CD4-positive, alpha-beta T cell treated with Interleukin-10 for 1 hour (primary cell): ENCODE data around the gene CABS1.

ENCODE experiments used
- DNase-seq: peaks from one replicate; pipeline ENCODE4 v3.0.0-alpha.2; 2020

The CABS1 gene

DNA sequence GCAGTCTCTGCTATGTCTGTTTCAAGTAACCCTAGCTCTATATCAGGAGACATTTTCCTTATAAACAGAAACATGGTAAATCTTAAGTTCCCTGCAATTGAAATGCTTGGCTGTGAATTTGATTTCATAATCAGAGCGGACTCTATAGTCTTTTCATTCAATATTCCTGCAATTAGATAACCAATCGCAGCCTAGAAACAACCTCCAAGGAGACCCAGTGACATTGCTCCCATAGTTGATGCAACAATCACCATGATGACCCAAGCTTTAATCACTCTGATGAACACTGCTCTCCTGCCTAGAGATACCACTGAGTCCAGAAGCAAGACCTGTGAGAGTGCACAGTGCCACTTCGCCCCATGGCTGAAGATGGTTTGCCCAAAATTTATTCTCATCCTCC lies at the start of gene CABS1:
Gene CABS1, plus strand, starts transcription at position 301 of the 400 bp plus-strand sequence. Its CDS starts 59 bp downstream, at position 360.
- DNase-seq, result no peak

GRCh38 chr4:70288651-70289050 lies 46.1 kb upstream of the CABS1 start:
- DNase-seq, result no peak

GRCh38 chr4:70291341-70291740 lies 43.4 kb upstream of the CABS1 start:
- DNase-seq, result no peak

- DNase-seq, result no peak
These were observed 37.2 kb upstream of the CABS1 start for GRCh38 chr4:70297576-70297975.

- no peak for DNase-seq
These were observed 36.7 kb upstream of the CABS1 start for GRCh38 chr4:70298051-70298450.

DNA sequence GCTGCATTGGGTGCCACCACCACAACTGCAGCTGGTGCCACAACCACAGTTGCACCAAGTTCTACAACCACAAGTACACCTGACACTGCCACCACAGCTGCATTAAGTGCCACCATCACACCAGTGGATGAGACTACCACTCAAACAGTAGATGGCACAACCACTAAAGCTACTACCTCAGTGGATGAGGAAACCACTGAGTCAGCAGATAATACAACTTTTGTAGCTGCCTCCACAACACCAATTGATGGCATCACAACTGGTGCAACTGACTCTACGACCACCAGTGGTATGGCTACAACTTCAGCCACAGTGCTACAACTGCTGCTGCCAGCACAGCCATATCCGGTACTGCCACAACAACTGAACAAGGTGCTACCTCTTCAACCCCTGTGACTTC lies 35.1 kb upstream of the CABS1 start:
- no peak for DNase-seq

- DNase-seq, result no peak
These were observed 34.6 kb upstream of the CABS1 start for GRCh38 chr4:70300215-70300614.

GRCh38 chr4:70303090-70303489 lies 31.7 kb upstream of the CABS1 start:
- no peak for DNase-seq

DNA sequence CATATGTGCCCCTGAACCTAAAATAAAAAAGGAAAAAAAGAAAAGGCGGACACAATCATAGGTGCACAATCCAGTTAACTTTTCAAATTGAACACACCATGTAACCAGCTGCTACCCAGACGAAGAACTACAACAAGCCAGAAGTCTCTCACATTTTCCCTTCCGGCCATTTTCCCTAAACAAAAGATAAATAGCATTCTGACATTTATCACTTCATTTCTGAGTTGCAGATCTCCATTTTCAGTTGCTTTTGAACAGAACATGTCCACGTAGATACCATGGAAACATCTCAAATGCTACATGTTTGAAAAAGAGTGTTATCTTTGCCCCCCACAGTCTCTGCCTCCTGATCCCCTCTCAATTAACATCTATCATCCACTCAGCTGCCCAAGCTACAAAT lies 29.2 kb upstream of the CABS1 start:
- no peak for DNase-seq

GRCh38 chr4:70306076-70306475 lies 28.7 kb upstream of the CABS1 start:
- DNase-seq, result no peak

DNA sequence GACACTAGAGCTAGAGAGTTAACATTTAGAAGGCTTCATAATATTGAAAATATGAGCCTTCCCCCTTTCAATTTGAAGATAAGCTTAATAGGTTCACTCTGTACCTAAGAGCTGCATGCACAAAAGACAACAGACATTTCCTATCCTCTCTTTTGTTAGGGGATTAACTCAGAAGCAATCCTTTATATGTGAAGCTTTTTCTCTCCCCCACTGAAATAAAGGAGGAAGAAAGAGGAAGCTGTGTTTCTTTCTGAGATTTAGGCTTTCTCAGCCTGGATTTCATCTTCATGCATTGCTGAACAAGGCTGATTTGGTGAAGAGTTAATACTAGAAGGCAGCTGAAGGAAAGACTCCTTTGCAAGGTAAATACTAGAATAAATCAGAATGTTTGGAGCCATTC lies 21.0 kb upstream of the CABS1 start:
- no peak for DNase-seq

GRCh38 chr4:70315928-70316327 lies 18.9 kb upstream of the CABS1 start:
- DNase-seq, result no peak

DNA sequence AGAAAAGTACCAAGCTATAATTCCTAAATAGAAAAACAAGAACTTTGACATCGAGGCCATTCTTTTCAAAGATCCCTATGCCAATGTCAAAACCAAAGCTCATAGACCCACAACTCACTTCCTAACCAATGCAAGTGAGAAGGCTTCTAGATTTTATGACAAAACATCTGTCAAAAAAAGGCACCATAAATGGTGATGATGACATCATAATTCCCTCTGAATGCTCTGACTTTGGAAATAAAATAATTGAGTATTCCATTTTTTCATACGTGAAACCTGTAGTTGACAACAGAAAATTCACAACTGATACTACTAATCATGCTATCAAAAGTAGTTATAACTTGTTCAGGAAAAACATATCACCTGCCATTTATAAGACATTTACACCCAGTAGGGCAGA lies 8.7 kb upstream of the CABS1 start:
- no peak for DNase-seq

- DNase-seq, result no peak
These were observed 1.3 kb downstream of the CABS1 start for GRCh38 chr4:70336043-70336442.

GRCh38 chr4:70337886-70338420 lies 3.2 kb downstream of the CABS1 start:
- no peak for DNase-seq

GRCh38 chr4:70356185-70356584 lies 21.4 kb downstream of the CABS1 start:
- no peak for DNase-seq

DNA sequence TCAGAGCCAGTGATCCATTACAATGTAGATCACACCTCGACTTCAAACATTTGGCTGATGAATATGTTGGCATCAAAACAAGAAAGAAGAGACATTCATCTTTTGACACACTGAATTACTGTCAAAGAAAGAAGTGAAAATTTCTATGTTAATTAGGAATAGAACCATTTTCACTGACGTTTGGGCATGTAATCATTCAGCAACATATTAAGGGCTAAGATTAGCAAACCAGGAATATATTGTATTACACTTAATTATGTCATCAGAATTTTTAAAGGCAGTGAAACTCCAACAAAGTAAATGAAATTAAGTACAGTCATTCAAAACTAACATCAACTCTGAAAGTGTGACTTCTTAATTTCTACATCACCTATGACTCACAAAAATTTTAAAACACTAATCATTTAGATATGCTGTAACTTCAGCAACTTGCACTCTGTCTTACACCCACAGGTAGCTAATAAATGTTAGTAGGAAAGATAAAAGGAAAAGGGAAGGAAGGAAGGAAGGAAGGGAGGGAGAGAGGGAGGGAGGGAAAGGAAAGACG lies 24.4 kb downstream of the CABS1 start:
- no peak for DNase-seq

GRCh38 chr4:70360460-70360859 lies 25.7 kb downstream of the CABS1 start, which contains the start of gene SMR3A:
TSS of gene SMR3A (plus strand) at chr4:70360760. CDS start at chr4:70362116, 1,356 bp downstream.
- DNase-seq, result no peak

DNA sequence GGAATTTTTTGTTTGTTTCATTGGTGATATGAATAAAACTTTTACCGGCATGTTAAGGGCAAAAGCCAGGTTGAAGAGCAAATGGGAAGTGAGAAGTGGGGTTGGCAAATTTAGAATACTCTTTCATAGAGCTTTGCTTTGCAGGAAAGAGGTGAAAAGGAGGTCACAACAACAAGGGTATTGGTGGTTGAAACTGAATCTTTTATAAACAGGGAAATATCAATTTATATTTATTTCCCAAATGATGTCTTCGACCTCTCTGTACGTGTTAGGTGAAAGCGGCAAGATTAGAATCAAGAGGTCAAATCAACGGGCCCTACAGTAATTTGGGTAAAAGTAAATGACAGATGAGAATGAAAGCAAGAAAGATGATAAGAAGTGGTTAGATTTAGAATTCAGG lies 29.2 kb downstream of the CABS1 start:
- no peak for DNase-seq

DNA sequence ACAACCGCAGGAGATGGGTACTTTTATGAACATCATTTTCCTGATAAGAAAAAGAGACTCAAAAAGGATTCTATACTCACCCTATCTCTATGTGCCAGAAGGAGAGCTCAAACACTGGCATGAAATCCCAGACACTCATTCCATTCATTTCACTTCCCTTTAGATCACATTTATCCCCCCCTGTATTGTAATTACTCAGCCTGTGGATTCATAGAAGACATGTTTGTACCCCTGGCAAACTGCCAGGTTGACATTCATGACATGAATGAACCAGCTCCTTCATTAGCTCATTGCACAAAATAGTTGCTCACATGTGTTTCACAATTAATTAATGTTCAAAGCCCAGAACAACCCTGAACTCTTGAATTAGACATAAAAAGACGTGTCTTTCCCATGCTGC lies 30.7 kb downstream of the CABS1 start:
- no peak for DNase-seq

DNA sequence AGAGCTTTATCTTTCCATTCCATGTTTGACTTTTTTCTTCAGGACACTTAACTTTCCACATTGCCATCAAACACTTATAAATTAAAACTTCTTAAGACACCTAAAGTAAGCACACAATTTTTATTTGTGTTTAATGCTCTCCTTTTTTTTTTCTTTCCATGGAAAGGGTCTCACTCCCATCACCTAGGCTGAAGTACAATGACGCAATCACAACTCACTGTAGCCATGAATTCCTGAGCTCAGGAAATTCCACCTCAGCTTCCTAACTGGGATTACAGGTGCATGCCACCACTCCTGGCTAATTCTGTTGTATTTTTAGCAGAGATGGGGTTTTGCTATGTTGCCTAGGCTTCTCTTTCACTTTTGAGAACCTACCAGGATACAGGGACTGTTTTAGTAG lies 33.0 kb downstream of the CABS1 start:
- DNase-seq, result no peak

DNA sequence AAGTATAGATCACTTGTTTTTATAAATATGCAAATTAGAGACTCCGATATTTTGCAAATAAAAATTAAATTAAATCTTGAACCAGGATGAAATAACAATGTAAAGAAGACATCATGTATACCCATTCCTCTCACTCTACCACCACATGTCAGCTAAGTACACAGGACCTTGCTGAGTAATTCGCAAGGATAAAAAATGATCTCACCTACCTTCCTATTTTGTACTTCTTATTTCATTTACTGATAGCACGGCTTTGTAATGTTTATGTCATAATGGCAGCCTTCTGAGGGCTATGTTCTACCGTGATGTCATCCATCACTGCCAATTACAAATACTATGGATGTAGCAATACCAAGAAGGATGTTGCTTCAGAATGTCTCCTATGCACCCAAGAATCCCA lies 37.2 kb downstream of the CABS1 start:
- no peak for DNase-seq

GRCh38 chr4:70372760-70373159 lies 38.0 kb downstream of the CABS1 start:
- DNase-seq, result no peak

- DNase-seq, result no peak
These were observed 45.8 kb downstream of the CABS1 start for GRCh38 chr4:70380578-70380977.

DNA sequence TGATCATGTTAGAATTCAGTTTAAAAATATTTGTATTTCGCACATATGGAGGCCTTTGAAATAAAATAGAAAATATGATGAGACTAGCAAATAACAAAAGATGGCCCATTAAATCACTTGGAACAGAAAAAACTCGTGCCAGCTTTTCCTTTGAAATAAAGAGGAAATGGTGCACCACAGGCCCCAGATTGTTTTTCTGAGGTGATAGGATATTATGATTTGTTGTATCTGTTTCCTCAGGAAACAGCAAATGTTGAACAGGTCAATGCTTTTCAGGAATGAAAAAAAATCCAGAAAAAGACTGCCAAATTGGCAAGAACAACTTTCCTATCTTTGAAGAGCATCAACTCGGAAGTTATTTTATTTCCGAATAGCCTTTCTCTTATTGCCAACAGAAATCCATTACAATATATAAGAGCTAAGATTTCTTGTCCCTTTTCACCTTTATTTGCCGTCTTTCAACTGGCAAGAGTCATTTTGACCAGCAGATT lies 48.0 kb downstream of the CABS1 start, which contains the start of gene SMR3B:
Gene SMR3B, plus strand, starts transcription at position 441 of the 491 bp plus-strand sequence. CDS start 1,380 bp downstream, outside the sequence.
- DNase-seq, result no peak
